Colonic mucosa (tissue), 4 donors: ENCODE results near the gene BAZ1B. TPM values are rescaled to one million over a fixed set of nuclear protein-coding genes. Genes with fewer than 3 reads are reported as not detected.

Source experiments
- DNase-seq: peaks from one replicate; pipeline ENCODE4 v3.0.0-alpha.2; 2020
- H3K27ac ChIP-seq: fragments of 200-600 bp; one replicate; pipeline ENCODE4 v1.8.0; 2021
- H3K27me3 ChIP-seq: fragments of 200-600 bp; one replicate; pipeline ENCODE4 v1.8.0; 2021
- H3K36me3 ChIP-seq: fragments of 200-600 bp; one replicate; pipeline ENCODE4 v1.8.0; 2021
- H3K4me1 ChIP-seq: fragments of 200-600 bp; one replicate; pipeline ENCODE4 v1.8.0; 2021; ENCODE audit warnings: mild to moderate bottlenecking
- H3K4me3 ChIP-seq: fragments of 200-600 bp; one replicate; pipeline ENCODE4 v1.8.0; 2021
- H3K9ac ChIP-seq, 2 donors: one replicate each; pipeline ENCODE4 v1.7.0; 2013; ENCODE audit warnings: control low read depth in 2 of 2, low read depth in 2 of 2, low read length in 2 of 2
- H3K9me3 ChIP-seq: fragments of 200-600 bp; one replicate; pipeline ENCODE4 v1.8.0; 2021
- intact Hi-C: fragments of 100-400 bp; cut with DNase I; formaldehyde crosslinking; loops from one replicate; pipeline ENCODE4 v1.14.1; 2022
- total RNA-seq, 2 donors: library from RNA; stranded (reverse); fragmentation: NEBNext Ultra II Directional in 1 of 2; extraction: Animal tissue kit (Norgen Biotek cat#: 25700) in 1 of 2; gene quantifications; one replicate each; pipeline ENCODE4 v1.2.1, GENCODE V29; 2021
- TF ChIP-seq, protein P1 (sequence below): fragments of 200-600 bp; IDR thresholded peaks from one replicate; pipeline ENCODE4 v1.8.0; 2022; ENCODE audit warnings: antibody characterized with exemption, mild to moderate bottlenecking
- donor health status: healthy.
- donor health status: DM: no; HTN: no; CAD: no.
- donor health status: DM: no; HTN: no; CAD: no.

BAZ1B gene
- total RNA-seq, 2 donors from 2014 or later, result 43.9 to 58.4 TPM

GRCh38 chr7:73461782-73462285 lies 60.3 kb downstream of the BAZ1B start:
- Histone ChIP-seq H3K27me3 (no peaks in the 10 kb centered on the region), H3K9me3 (no peaks in the 10 kb centered on the region), H3K27ac (no peak overlapping the region), H3K4me1 (no peaks in the 10 kb centered on the region), H3K4me3 (no peak overlapping the region), H3K9ac (no peak overlapping the region), H3K36me3 (peaks cover 30% of the 10 kb centered on the region)
- intact Hi-C loops, result no loop called here
- TF ChIP-seq, protein P1, sequence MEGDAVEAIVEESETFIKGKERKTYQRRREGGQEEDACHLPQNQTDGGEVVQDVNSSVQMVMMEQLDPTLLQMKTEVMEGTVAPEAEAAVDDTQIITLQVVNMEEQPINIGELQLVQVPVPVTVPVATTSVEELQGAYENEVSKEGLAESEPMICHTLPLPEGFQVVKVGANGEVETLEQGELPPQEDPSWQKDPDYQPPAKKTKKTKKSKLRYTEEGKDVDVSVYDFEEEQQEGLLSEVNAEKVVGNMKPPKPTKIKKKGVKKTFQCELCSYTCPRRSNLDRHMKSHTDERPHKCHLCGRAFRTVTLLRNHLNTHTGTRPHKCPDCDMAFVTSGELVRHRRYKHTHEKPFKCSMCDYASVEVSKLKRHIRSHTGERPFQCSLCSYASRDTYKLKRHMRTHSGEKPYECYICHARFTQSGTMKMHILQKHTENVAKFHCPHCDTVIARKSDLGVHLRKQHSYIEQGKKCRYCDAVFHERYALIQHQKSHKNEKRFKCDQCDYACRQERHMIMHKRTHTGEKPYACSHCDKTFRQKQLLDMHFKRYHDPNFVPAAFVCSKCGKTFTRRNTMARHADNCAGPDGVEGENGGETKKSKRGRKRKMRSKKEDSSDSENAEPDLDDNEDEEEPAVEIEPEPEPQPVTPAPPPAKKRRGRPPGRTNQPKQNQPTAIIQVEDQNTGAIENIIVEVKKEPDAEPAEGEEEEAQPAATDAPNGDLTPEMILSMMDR, result no peak
- DNase-seq, result no peak

DNA sequence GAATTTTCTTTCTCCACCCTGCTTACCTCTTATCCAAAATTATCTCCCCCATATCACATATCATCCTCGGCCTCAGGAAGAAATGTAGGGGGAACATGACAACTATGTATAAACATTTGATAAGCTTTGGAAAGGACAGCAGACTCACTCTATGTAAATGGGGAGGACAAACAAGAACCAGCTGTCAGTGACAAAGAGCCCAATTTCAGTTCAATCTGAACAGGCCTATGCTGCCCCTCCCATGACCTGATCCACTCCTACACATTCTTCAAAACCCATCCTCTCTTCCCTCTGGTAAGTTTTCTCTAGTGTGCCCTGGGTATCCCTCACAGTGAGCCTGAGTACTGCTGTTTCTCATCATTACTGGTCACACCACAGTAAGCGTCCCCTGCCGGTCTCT lies 67.7 kb downstream of the BAZ1B start:
- H3K9me3 ChIP-seq, result no peaks in the 10 kb centered on the region
- TF ChIP-seq, protein P1, result no peak
- no peaks in the 10 kb centered on the region for H3K4me1 ChIP-seq
- H3K36me3 ChIP-seq, result peaks cover 18% of the 10 kb centered on the region
- no peak for DNase-seq
- H3K4me3 ChIP-seq, result no peak overlapping the region
- no peaks in the 10 kb centered on the region for H3K27me3 ChIP-seq
- intact Hi-C loops, result loop anchor here (5.0 to 10.0 kb wide), 3 partner anchors 50 to 132 kb away; no protein-coding TSS in a partner anchor
- no peak overlapping the region for H3K27ac ChIP-seq
- H3K9ac ChIP-seq, result no peak overlapping the region

DNA sequence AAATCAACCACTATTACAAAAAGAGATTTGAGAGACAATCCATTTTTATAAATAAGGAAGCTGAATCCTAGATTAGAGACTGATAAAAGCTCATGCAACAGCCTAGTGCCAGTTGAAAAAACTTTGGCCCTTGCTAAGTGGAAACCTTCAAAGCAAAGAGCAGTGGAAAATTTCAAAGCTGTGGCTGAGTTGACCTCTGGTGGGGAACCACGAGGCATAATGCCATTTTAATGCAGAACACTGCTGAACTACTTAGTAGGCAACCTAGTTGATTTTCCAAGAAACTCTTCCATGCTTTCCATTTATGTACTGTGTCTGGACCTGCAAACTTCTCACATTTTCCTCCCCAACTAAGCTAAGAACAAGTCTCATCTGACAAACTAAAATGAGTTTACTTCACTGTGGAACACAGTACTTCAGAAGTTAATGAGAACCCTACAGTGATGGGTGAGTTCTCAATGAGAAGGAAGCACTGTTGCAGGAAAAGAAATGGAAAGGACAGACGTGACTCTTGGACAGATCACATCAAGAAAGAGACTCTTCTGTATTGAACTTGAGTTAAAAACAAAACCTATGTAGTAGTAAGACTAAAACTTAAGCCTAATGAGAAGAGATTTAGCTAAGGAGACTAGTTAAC lies 69.0 kb downstream of the BAZ1B start:
- Histone ChIP-seq H3K9me3 (no peaks in the 10 kb centered on the region), H3K4me1 (no peaks in the 10 kb centered on the region), H3K9ac (no peak overlapping the region), H3K27me3 (no peaks in the 10 kb centered on the region), H3K36me3 (peaks cover 24% of the 10 kb centered on the region), H3K4me3 (no peak overlapping the region), H3K27ac (no peak overlapping the region)
- intact Hi-C loops, result loop anchor here (5.0 to 10.0 kb wide), 3 partner anchors 52 to 131 kb away; no protein-coding TSS in a partner anchor
- DNase-seq, result no peak
- TF ChIP-seq, protein P1, result no peak

GRCh38 chr7:73451780-73452398 lies 70.2 kb downstream of the BAZ1B start:
- Histone ChIP-seq H3K4me1 (no peaks in the 10 kb centered on the region), H3K9me3 (no peaks in the 10 kb centered on the region), H3K27ac (no peak overlapping the region), H3K9ac (no peak overlapping the region), H3K27me3 (no peaks in the 10 kb centered on the region), H3K4me3 (no peak overlapping the region), H3K36me3 (peaks cover 28% of the 10 kb centered on the region)
- no peak for DNase-seq
- intact Hi-C loops, result loop anchor here (5.0 to 10.0 kb wide), 3 partner anchors 53 to 130 kb away; no protein-coding TSS in a partner anchor
- TF ChIP-seq, protein P1, result peak; percentile 99

- H3K4me3 ChIP-seq, result no peak overlapping the region
Observed at GRCh38 chr7:73449422-73449821, 72.7 kb downstream of the BAZ1B start.

More at GRCh38 chr7:73449422-73449821, 72.7 kb downstream of the BAZ1B start:
- no peak for DNase-seq
- H3K36me3 ChIP-seq, result peaks cover 39% of the 10 kb centered on the region
- H3K27me3 ChIP-seq, result no peaks in the 10 kb centered on the region
- TF ChIP-seq, protein P1, result no peak
- H3K9me3 ChIP-seq, result no peaks in the 10 kb centered on the region
- H3K4me1 ChIP-seq, result no peaks in the 10 kb centered on the region
- H3K9ac ChIP-seq, result no peak overlapping the region
- no peak overlapping the region for H3K27ac ChIP-seq
- intact Hi-C loops, result no loop called here
